HK-2 (cell line): ENCODE data around the gene TEK.
A peak's percentile ranks its signal among the peaks of the same experiment; 100 is the strongest.
"Not testable (repeated sequence)": the region's sequence is repeated elsewhere in the genome, so short reads cannot be mapped to it uniquely, and the experiment has no call there.

Source experiments
- DNase-seq: peaks from one replicate; pipeline ENCODE4 v3.0.0-alpha.2; 2018; ENCODE audit not compliant: unreplicated experiment

TEK gene

GRCh38 chr9:27212621-27213020 lies 103.6 kb downstream of the TEK start:
- DNase-seq, result no peak

DNA sequence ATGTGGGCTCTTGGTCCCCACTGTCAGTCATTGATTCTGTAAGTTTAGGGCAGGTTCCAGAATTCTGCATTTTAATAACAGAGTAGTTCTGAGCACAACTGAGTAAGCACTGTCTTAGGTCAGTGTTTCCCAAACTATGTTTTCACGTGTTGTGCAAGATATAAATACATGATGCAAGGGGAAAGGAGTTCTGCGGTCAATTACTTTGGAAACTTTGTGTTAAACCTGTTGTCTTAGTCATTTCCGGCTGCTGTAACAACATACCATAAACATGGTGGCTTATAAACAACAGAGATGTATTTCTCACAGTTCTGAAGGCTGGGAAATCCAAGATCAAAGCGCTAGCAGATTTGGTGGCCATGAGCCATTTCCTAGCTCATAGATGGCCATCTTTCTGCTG lies 118.2 kb downstream of the TEK start:
- DNase-seq, result no peak

GRCh38 chr9:27239648-27240047 lies 130.6 kb downstream of the TEK start:
- DNase-seq, result not testable (repeated sequence)

GRCh38 chr9:27247756-27248155 lies 138.7 kb downstream of the TEK start:
- peak; percentile 8 for DNase-seq

DNA sequence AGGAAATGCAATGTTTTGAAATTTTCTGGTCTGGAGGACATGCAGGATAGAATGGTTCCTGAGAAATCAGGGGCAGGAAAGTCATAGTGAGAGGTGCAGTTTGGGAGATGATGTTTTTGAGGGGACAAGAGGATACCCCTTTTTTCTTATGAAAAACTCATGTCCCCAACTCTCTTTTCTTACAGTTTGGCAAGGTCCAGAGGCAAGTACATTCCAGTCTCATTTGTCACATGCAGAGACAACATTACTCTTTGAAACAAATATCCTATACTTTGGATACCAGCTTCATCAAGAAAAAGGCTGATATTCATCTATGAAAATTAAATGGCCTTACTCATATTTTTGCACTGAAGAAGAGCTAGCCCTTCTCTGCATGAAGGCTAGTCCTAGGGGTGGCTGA lies 139.7 kb downstream of the TEK start:
- no peak for DNase-seq

GRCh38 chr9:27258662-27259061 lies 149.6 kb downstream of the TEK start:
- DNase-seq, result no peak

DNA sequence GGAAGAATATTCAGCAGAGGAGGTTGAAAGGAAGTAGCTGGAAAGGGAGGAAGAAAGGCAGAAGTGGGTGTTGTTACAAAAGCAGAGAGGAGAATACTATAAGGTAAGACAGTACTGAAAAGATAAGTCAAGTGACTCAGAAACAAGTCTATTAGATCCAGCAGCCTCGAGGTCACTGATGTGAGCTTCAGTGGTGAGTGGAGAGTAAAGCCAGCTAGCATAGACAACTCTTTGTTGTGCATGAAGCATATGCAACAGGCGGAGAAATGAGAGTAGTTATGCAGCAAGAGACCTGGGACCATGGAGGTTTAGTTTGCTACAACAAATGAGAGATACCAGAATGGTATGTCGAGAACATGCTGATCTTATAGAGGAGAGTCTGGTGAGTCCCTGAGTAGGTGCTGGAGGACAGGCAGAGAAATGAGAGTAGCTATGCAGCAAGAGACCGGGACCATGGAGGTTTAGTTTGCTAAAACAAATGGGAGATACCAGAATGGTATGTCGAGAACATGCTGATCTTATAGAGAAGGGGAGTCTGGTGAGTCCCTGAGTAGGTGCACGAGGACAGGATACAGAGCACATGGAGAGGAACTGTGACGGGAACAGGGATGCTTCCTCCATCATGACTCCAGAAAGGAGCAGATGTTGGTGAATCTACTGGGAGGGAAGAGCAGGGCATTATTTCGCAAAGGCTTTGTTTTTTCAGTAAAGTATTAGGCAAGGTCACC lies 151.9 kb downstream of the TEK start:
- DNase-seq, result no peak

DNA sequence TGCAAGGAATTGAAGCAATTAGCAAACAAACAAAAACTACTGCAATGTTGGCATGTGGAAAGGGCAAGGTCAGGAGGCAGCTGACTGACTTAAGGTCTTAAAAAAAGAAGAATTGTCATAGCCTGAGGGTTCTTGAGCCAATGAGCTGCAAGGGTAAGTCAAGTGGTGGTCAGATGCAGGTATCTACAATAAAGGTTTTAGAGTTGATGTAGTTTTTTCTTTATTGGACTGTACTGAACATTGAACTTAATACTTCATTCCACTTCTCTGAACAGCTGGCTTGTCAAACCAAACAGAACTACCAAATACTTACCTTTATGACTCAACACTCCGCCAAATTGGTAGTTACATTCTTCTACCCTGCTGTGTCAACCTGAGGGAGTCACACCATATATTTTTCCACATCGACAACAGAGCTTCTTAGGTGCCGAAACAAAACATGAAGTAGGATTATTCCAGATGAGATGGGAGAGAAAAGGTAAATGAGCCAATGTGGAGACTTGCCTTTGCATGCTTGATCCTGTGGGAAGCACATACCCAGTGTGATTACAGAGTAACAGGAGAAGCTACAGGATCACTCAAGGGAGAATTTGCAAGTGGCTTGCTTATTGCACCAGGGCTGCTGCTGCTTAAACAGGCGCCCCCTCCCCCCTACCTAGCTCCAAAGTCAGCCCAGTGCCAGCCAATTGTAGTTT lies 152.6 kb downstream of the TEK start:
- no peak for DNase-seq

DNA sequence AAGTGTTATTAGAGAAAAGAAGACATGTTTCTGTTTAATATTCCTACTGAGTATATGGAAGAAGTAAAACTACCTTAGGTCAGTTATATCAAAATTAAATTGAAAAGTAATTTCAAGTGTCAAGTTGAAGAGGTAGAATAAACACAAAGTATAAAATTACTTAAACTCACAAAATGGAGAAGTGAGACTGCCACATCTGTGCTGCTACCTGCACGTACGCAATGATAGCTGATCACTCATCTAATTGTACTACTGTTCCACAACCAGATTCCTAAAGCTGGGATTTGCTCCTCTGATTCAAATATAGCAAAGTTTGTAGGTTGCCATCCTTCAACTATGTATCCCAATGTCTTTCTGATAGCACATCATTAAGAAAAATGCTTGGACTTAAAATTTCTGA lies 163.1 kb downstream of the TEK start:
- DNase-seq, result no peak

- no peak for DNase-seq
Measured at GRCh38 chr9:27273186-27273585, 164.2 kb downstream of the TEK start.

DNA sequence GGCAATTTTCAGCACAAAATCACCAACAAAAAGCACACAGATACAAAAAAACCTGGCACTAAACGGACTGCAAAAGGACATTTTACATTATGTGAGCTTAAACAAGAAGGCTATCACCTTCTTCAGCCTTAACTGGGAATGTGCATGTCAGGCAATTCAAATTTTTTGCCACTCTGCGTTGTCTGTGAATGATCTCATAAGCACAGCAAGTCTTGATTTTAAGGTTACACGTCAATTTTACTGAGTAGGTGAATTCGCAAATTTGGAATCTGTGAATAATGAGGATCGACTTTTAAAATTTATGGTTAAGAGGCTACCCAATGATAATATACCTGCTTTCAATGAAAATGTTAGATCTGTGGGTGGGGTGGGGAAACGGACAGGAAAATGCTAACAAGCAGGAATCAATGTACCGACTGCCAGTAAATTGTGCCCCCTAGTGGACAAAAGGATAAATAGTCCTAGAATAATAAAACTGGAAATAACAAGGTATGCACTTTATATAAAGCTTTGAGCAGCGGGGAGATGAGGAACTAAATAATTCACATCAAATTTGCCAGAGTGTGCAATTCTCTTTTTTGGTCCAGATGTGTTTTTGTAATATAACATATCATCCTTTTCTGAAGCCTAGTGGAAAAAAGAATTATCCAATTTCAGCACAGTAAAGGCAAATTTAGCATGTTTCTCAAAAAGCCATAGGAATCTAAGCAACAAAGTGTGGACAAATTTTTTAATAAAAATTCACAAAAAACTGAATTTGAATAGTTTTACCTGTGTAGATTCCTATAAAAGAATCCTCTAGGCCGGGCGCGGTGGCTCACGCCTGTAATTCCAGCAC lies 167.4 kb downstream of the TEK start:
- no peak for DNase-seq

DNA sequence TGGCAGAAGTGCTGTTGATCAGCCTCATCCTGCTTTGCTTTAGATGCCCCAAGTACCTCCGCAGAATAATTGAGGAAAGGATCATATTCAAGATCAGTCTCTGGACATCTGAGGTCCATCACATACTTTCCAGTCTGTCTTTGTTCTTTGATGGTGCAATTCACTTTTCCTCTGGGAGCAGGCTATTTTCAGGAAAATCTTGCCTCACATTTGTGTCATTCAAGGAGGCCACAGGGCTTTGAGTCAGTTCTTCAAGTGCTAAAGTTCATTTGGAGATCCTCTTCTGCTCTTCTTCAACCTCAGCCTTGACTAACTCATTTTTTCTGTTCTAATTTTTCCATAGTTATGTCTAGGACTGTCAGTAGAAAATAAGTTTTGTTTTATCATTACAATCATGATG lies 169.3 kb downstream of the TEK start:
- DNase-seq, result no peak

GRCh38 chr9:27279611-27280010 lies 170.6 kb downstream of the TEK start:
- no peak for DNase-seq
